ENCODE measurements around the gene PIAS1. TPM values are rescaled to one million over a fixed set of nuclear protein-coding genes. Genes with fewer than 3 reads are reported as not detected.
A peak's percentile ranks its signal among the peaks of the same experiment; 100 is the strongest.

PIAS1 gene
- total RNA-seq, 2 experiments from 2014 or later: 44.1 to 59.0 TPM

DNA sequence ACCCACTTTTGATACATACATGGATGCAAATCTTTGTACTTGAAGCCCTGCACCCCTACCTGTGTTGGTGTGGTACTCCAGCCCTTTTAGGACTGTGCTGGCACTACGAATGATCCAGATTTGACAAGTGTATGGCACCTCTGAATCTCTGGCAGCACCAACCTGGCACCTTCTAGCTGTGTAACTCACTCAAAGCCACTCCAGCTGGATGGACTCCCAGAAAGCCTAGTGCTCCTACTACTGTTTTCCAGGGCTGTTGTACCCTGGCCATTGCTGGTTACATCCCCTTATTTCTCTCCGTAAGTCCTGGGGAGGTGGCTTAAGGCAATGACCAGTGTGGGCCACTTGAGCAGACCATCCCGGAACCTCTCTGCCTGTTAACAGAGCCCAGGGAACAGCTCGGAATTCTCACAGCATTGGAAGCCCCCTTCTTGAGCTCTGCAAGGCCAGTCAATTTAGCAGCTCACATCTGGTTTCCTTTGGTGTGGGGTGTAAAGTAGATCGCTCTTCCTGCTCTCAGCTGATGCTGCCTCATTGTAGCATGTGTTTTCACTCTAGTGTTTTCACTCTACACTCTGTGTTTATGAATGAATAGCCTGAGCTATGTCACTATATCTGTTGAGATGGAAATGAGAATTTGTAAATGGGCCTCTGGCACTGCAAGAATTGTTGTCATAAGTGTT lies 138.8 kb downstream of the PIAS1 start:
- Histone ChIP-seq H3K79me2 (ENCODE audit: insufficient read depth, low read depth, low read length) (peaks cover 4% of the 10 kb centered on the region; the same call in 1 of the 2 replicates), H3K36me3 (ENCODE audit: insufficient read depth, low read length) (peaks cover 85% of the 10 kb centered on the region), H4K20me1 (ENCODE audit: insufficient read depth, low read length) (no peaks in the 10 kb centered on the region), H3K9me3 (ENCODE audit: low read length) (no peaks in the 10 kb centered on the region), H3K27ac (ENCODE audit: low read depth, low read length, poor library complexity, severe bottlenecking) (peak overlapping the region; percentile 49), H3K4me2 (ENCODE audit: low read length) (no peak overlapping the region), H3K9me2 (ENCODE audit: insufficient read depth, low read length) (no peaks in the 10 kb centered on the region), H2AFZ (ENCODE audit: low read length) (no peak overlapping the region), H3K4me1 (ENCODE audit: insufficient read depth, low read length, poor library complexity, severe bottlenecking) (peaks cover 47% of the 10 kb centered on the region), H3K4me3 (ENCODE audit: low read depth, low read length, poor library complexity, severe bottlenecking) (no peak overlapping the region)
- intact Hi-C loops (cut with micrococcal nuclease; ENCODE audit: unreplicated experiment): no loop called here
- ChIA-PET POLR2A (no interaction called here), CTCF (ENCODE audit: unreplicated experiment) (no interaction called here)
- no peak for DNase-seq (ENCODE audit: low spot score)
- no peak for TF ChIP-seq EZH2phosphoT487 (IDR thresholded peaks at IDR 0.05; ENCODE audit: borderline replicate concordance, low read depth, low read length)
- TF ChIP-seq, protein P1, sequence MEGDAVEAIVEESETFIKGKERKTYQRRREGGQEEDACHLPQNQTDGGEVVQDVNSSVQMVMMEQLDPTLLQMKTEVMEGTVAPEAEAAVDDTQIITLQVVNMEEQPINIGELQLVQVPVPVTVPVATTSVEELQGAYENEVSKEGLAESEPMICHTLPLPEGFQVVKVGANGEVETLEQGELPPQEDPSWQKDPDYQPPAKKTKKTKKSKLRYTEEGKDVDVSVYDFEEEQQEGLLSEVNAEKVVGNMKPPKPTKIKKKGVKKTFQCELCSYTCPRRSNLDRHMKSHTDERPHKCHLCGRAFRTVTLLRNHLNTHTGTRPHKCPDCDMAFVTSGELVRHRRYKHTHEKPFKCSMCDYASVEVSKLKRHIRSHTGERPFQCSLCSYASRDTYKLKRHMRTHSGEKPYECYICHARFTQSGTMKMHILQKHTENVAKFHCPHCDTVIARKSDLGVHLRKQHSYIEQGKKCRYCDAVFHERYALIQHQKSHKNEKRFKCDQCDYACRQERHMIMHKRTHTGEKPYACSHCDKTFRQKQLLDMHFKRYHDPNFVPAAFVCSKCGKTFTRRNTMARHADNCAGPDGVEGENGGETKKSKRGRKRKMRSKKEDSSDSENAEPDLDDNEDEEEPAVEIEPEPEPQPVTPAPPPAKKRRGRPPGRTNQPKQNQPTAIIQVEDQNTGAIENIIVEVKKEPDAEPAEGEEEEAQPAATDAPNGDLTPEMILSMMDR (conservative IDR thresholded peaks at IDR 0.05; ENCODE audit: low read length): no peak
- BruUV-seq (replicated peaks): no TSS peak

DNA sequence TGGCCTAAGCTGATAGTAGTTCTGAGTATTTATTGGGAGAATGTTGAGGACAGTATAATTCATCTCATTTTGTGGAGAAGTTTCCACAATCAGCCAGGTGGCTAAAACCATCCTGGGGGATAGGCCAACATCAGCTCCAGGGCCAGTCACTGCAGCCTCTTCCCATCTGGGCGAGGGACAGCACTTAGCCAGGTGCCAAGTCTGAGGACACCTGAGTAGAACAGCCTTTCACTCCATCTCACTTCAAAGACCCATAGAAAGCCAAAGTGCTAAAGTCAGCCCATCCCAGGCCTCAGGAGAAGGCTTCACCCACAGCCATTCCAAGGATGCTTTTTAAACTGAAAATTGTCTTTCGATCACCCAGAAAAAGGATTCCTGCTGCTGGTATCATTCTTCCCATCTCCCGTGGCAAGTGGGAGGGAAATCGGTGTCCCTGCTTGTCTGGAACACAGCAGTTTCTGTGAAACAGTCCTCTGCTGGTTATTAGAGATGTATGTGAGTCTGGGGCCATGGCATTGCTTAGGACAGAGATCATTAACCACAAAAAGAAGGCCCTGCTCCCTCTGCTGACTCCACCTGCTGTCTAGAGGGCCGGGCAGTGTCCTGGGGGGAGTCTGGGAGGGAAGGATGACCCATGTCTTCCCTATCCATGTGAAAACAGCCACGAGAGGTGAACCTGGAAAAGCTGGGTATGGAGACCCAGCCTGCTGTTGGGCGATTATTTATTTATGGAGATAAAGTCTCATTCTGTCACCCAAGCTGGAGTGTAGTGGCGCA lies 141.4 kb downstream of the PIAS1 start:
- POLR2A ChIA-PET: interaction anchor here (0.7 to 0.9 kb wide), 4 partner anchors 26 to 637 kb away, joined by 3 to 4 read pairs (median 3); no protein-coding TSS in a partner anchor

More for the DNA sequence above, 141.4 kb downstream of the PIAS1 start:
- H3K4me1 ChIP-seq (ENCODE audit: insufficient read depth, low read length, poor library complexity, severe bottlenecking): peaks cover 21% of the 10 kb centered on the region
- H2AFZ ChIP-seq (ENCODE audit: low read length): no peak overlapping the region
- intact Hi-C loops (cut with micrococcal nuclease; ENCODE audit: unreplicated experiment): no loop called here
- H3K4me3 ChIP-seq (ENCODE audit: low read depth, low read length, poor library complexity, severe bottlenecking): no peak overlapping the region
- no peaks in the 10 kb centered on the region for H4K20me1 ChIP-seq (ENCODE audit: insufficient read depth, low read length)
- no peak overlapping the region for H3K4me2 ChIP-seq (ENCODE audit: low read length)
- CTCF ChIA-PET (ENCODE audit: unreplicated experiment): interaction anchor here (0.6 kb wide), 1 partner anchor 333 kb away, joined by 3 read pairs; no protein-coding TSS in a partner anchor
- no TSS peak for BruUV-seq (replicated peaks)
- no peaks in the 10 kb centered on the region for H3K9me3 ChIP-seq (ENCODE audit: low read length)
- no peaks in the 10 kb centered on the region for H3K9me2 ChIP-seq (ENCODE audit: insufficient read depth, low read length)
- no peak for DNase-seq (ENCODE audit: low spot score)
- H3K27ac ChIP-seq (ENCODE audit: low read depth, low read length, poor library complexity, severe bottlenecking): peak overlapping the region; percentile 27
- peaks cover 68% of the 10 kb centered on the region for H3K36me3 ChIP-seq (ENCODE audit: insufficient read depth, low read length)
- no peaks in the 10 kb centered on the region for H3K79me2 ChIP-seq (ENCODE audit: insufficient read depth, low read depth, low read length)
- TF ChIP-seq, protein P1 (conservative IDR thresholded peaks at IDR 0.05; ENCODE audit: low read length): peak; percentile 22; the same call in 1 of the 2 replicates
- TF ChIP-seq EZH2phosphoT487 (IDR thresholded peaks at IDR 0.05; ENCODE audit: borderline replicate concordance, low read depth, low read length): no peak
